PC-9 (cell line): Measurements from ENCODE around the gene CPAMD8.

Experiments
- EZH2 ChIP-seq: fragments of 200-600 bp; sonication (generic); IDR thresholded peaks from 2 replicates; pipeline ENCODE4 v1.8.0; 2017; ENCODE audit warnings: antibody characterized with exemption, low read depth
- TF ChIP-seq, protein P1 (sequence below): fragments of 200-600 bp; sonication (generic); conservative IDR thresholded peaks from 2 replicates; pipeline ENCODE4 v1.6.1; 2017; ENCODE audit warnings: mixed run types, antibody characterized with exemption, mild to moderate bottlenecking, moderate library complexity

DNA sequence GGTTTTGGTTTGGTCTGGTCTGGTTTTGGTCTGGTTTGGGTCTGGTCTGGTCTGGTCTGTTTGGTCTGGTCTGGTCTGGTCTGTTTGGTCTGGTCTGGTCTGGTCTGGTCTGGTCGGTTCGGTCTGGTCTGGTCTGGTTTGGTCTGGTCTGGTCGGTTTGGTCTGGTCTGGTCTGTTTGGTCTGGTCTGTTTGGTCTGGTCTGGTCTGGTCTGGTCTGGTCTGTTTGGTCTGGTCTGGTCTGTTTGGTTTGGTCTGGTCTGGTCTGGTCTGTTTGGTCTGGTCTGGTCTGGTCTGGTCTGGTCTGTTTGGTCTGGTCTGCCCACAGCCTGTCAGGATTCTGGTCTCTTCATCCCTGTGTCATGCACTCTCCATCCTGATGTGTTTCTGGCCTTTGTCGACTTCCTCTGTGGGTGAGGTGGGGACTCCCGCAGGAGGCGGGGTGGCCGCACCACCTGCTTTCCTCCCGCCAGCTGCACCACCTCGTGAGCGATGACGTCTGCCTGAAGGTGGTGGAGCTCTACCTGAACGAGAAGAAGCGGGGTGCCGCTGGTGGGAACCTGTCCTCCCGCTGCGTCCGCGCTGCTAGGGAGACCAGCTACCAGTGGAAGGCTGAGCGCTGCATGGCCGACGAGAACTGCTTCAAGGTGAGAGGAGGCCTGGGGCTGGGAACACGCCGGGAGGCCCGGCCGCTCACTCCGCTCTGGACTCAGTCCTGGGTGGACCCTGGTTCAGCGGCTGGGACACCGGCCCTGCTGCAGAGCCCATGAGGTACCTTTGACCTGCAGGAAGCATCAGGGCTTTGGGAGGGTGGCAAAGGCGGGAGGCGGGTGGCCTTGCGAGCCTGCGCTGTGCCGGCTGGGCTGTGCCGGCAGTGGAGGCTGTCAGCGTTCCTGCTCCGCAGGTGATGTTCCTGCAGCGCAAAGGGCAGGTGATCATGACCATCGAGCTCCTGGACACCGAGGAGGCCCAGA is 150.7 kb downstream of the CPAMD8 start:
- TF ChIP-seq, protein P1, sequence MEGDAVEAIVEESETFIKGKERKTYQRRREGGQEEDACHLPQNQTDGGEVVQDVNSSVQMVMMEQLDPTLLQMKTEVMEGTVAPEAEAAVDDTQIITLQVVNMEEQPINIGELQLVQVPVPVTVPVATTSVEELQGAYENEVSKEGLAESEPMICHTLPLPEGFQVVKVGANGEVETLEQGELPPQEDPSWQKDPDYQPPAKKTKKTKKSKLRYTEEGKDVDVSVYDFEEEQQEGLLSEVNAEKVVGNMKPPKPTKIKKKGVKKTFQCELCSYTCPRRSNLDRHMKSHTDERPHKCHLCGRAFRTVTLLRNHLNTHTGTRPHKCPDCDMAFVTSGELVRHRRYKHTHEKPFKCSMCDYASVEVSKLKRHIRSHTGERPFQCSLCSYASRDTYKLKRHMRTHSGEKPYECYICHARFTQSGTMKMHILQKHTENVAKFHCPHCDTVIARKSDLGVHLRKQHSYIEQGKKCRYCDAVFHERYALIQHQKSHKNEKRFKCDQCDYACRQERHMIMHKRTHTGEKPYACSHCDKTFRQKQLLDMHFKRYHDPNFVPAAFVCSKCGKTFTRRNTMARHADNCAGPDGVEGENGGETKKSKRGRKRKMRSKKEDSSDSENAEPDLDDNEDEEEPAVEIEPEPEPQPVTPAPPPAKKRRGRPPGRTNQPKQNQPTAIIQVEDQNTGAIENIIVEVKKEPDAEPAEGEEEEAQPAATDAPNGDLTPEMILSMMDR, result no peak
- TF ChIP-seq EZH2, result no peak
